ENCODE data around the gene ADISSP.

Gene ADISSP

DNA sequence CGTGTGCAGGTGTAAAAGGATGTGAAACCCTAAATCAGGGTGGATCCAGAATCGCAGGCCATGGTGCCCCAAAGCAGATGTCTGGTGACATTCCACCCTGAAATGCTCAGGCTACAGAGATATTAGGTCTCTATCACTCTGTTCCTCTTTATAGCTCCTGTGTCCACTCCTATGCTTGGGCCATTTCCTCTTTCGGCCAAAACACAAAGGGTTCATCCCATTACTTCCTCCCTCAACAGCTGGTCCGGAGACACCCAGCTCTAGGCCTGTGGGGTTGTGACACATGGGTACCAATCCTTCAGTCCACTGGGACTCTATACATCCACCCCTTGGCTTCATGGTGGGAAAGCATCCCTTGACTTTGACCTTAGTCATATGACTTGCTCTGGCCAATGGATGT lies 53.5 kb downstream of the ADISSP start:
- DNase-seq (ENCODE audit: low read depth), result no peak

DNA sequence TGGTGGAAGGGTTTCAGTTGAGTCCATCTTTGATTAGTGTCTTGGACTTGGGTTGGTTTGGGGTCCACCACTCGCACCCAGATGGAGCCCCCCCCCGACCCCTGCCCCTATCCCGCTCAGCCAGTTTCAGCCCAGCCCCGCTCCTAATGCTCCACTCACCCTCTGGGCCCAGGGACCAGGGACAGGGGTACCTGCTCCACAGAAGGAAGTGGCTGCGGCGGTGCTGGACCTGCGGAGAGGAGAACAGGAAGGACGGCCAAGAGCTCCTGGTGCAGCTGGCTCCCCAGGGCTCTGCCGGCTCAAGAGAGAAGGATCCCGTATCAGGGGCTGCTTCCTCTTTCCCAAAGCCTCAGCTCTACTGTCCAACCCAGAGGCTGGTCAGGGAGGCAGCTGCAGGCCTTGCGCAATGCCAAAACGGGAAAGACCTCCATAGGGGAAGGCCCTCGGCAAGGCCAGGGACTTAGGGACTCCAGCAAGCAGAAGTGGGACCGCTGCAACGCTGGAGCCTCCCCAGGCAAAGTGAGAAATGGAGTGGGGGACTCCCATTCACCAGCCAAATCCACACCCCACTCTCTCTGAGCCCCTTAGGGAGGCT lies 55.2 kb downstream of the ADISSP start, which contains the start of gene SIGLEC1:
TSS of gene SIGLEC1 (minus strand) at position 322 of the 595 bp plus-strand sequence. CDS start 5,472 bp downstream, outside the sequence.
- no peak for DNase-seq (ENCODE audit: low read depth)

DNA sequence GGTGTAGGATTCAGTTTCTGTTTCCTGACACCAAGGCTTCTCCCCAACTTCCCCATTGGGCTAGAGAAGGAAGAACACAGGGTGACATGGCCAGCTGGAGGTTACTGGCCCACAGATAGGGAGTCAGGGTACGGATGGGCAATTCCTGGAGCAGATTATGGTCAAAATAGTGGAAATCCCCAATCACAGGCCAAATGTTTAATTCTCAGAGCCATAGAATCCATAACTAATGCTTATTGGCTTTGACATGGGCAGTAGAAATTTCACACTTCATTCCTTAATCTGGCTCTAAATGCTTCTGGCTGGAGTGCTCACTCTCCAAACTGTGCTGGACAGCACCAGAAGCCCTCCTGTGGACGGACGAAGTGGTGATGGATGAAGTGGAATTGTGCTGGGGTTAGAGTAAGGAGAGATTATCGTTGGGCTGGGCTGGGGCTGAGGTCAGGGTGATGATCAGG lies 56.0 kb downstream of the ADISSP start:
- no peak for DNase-seq (ENCODE audit: low read depth)

DNA sequence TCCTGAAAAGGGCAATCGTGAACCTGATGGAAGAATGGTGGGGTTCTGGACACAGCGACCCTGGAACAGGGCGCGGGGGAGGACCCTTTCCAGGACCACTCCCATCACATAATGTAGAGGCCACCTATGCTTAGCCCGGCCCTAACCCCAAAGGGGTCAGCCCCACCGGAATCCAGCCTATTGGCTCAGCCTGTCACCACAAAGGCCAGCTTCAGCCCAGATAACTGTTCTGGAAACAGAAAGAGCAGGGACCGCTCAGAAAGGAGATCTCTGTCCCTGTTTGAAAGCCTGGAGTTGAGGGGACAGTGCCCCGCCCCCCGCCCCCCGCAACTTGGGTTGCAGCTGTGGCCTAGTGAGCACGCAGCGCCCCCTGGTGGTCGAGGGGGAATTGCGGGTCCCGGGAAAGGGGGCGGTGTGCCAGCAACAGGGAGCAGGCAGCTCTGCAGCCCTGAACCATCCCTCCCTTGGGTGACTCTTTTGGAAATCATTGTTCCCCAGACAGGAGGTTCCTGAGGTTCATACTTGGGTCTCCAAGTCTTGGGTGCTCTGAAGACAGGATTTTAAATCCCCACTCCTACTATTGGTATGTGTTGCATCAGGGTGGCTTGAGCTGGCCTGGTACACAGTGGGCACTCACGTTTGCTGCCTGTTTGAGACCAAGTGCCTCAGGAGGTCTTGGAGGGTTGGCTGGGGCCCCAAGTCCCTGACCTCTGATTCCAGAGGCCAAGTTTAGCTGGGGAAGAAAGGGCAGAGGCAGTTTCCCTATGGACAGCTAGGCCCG lies 56.7 kb downstream of the ADISSP start:
- peak; percentile 73 for DNase-seq (ENCODE audit: low read depth)

DNA sequence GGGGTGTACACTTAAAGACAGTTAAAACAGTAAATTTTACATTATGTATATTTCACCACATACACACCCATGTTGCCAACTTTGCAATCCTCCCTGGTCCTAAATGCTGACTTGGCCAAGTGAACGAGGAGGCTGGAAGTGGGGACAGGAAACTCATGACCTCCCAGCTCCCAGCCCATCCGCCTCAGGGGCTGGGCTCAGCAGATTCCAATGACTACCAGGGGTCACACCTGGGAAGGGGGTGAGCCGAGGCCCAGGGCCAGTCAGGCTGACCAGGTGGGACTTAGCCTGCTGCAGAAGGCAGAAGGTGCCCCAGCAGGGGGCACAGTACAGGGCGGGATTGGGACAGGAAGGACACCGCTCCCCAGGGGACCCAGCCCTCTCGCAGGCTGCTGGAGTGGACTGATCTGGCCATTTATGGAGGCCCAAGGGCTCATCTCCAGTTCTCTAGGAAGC lies 57.5 kb downstream of the ADISSP start:
- DNase-seq (ENCODE audit: low read depth), result no peak

DNA sequence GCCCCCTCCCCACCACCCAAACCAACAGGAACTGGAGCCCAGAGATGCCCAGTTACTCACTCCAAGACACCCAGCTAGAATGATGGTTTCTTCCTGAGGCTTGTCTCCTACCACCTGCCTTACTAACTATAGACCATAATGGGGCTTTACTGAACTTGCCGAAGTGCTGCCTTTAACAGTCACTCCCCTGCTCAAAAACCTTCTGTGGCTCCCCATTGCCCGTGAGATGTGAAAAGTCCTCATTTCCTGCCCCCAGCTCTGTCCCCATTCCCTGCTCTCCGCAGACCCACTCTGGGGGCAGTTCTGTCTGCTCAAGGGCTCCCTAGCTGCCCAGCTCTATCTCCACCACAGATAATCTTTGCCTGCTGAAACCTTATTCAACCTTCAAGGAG lies 60.0 kb downstream of the ADISSP start:
- DNase-seq (ENCODE audit: low read depth), result no peak

DNA sequence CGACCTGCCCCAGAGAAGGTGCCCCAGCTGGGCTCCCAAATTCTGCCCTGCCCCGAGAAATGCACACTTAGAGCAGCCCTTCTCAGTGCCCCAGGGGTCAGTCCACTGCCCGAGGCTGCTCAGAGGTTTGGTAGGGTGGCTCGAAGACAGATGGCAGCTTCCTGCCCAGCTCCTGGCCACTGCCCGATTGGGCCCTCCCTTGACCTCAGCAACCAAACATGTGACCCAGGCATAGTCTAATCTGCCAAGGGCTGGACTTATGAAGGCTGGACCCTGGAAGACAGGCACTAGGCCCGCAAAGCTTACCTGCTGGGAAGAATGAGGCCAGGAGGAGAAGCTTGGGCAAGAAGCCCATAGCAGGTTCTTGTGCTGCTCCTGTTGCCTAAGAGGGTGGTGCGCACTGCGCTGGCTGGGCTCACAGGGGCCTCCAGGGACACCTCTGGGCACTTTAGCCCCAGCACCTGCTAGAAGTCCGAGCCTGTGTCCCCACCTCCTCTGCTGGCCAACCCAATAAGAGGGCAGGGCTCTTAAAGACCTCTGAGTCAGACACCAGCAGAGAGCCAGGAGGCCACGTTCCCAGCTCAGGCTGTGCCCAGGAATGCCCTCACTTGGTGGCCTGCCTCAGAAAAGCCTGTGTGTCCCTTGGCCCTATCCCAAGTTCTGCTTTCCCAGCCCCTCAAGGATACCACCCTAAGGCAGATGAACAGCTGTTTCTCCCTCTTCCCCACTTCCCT lies 60.6 kb downstream of the ADISSP start:
- DNase-seq (ENCODE audit: low read depth), result no peak

DNA sequence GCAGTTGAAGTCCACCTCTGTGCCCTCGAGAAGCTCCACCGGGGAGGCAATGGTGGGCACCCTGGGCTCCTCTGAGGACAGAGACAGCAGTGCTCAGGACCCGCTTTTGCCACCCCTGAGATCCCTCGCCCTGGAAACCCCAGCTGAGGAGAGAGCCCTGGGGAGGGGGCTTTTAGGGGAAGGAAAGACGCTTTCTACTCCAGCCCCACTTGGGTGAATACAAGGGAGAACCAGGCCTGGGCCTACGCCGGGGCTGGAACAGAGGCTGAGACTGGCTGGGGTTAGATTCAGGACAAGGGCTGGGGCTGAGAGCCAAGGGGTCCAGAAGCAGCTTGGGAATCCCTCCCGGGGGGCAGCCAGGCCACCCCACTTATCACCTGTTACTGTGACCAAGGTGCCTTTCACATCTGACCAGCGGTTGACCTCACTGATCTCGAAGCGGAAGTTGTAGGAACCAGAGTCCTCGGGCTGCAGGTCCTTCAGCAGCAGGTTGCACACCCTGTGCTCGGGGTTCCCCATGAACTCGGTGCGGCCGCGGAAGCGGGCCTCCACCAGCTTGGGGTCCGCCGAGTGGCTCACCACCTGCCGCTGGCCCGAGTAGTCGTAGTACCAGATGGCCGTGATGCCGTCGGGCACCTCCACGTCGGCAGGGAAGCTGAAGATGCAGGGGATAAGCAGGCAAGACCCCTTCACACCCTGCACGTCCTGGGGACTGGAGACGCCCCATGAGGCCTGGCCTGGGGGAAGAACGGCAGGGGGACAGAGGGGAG lies 61.4 kb downstream of the ADISSP start:
- no peak for DNase-seq (ENCODE audit: low read depth)

DNA sequence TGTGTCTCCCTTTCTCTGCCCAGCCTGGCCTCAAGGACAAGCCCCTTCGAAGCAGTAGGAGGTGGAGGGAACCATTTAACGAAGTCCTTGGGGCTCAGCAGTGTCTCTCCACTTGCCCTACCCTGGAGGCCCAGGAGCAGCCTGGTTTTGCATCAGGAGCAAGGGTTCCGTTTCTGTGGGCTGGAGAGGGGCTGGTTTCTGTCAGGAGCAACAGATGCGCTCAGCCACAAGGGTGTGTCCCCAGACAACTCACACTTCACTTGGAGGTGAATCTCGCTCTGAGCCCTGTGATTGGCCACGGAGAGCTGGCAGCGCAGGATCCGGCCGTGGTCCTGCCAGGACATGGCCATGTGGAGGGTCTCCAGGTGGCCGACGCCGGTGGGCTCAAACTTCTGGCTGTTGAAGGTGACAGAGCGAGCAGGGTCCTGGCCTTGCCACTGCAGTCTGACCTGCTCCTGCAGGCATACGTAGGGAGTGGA lies 62.0 kb downstream of the ADISSP start:
- DNase-seq (ENCODE audit: low read depth), result no peak

DNA sequence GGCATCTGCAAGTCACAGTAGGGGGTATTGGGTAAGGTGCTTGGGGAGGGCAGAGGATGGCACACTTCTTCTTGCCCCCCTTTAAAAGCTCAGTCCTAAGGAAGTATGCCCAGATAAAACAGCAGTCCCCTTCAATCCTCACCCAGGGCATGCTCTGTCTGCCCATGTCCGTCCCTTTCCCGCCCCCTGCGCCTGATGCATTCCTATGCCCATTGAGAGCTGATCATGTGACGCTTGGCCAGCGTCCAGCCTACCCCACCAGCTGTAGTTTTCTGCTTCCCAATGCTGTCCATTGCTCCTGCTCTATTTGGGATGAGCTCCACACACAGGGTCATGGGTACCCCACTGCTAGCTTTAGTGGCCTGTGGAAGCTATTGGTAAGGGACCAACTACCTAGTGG lies 63.5 kb downstream of the ADISSP start:
- no peak for DNase-seq (ENCODE audit: low read depth)

All from stimulated activated CD8-positive, alpha-beta memory T cell treated with anti-CD3 and anti-CD28 coated beads, Interleukin-4, amount 100 ng/mL, for 24 hours (primary cell).